Progenitor cell of endocrine pancreas (in vitro differentiated cells): Measurements from ENCODE around the gene POLR3C. TPM values are rescaled to one million over a fixed set of nuclear protein-coding genes. Genes with fewer than 3 reads are reported as not detected.

Experiments
- DNase-seq: peaks from one replicate; pipeline ENCODE4 v3.0.0; 2021; ENCODE audit warnings: low spot score; ENCODE audit not compliant: unreplicated experiment
- H3K27ac Mint-ChIP-seq: 2 replicates; pipeline ENCODE4 v1.8.0; 2021; ENCODE audit warnings: mild to moderate bottlenecking, moderate library complexity, mixed read lengths
- H3K27me3 Mint-ChIP-seq: 2 replicates; pipeline ENCODE4 v1.8.0; 2021; ENCODE audit warnings: mixed read lengths
- H3K36me3 Mint-ChIP-seq: 2 replicates; pipeline ENCODE4 v1.8.0; 2022; ENCODE audit warnings: mixed read lengths; ENCODE audit not compliant: insufficient read depth
- H3K4me1 Mint-ChIP-seq: 2 replicates; pipeline ENCODE4 v1.8.0; 2021; ENCODE audit warnings: low read depth, mixed read lengths
- H3K4me3 Mint-ChIP-seq: 2 replicates; pipeline ENCODE4 v1.8.0; 2021; ENCODE audit warnings: low read depth, mild to moderate bottlenecking, moderate library complexity, mixed read lengths
- H3K9me3 Mint-ChIP-seq: 2 replicates; pipeline ENCODE4 v1.8.0; 2021; ENCODE audit warnings: low read depth, mixed read lengths
- CTCF ChIP-seq: fragments of 200-600 bp; sonication (generic); IDR thresholded peaks from one replicate; pipeline ENCODE4 v1.5.0; 2021; ENCODE audit warnings: antibody characterized with exemption, mild to moderate bottlenecking; ENCODE audit not compliant: unreplicated experiment
- microRNA-seq: library from miRNA; unstranded; fragments of <30 nt; microRNA quantifications from one replicate; pipeline ENCODE4 v1.1.0, GENCODE V29; 2020; ENCODE audit warnings: borderline number of aligned reads; ENCODE audit not compliant: unreplicated experiment
- total RNA-seq: library from RNA; stranded (reverse); gene quantifications from 2 replicates; pipeline ENCODE4 v1.2.1, GENCODE V29; 2021

The POLR3C gene
- total RNA-seq, 1 donor from 2014 or later: 34.0 TPM

DNA sequence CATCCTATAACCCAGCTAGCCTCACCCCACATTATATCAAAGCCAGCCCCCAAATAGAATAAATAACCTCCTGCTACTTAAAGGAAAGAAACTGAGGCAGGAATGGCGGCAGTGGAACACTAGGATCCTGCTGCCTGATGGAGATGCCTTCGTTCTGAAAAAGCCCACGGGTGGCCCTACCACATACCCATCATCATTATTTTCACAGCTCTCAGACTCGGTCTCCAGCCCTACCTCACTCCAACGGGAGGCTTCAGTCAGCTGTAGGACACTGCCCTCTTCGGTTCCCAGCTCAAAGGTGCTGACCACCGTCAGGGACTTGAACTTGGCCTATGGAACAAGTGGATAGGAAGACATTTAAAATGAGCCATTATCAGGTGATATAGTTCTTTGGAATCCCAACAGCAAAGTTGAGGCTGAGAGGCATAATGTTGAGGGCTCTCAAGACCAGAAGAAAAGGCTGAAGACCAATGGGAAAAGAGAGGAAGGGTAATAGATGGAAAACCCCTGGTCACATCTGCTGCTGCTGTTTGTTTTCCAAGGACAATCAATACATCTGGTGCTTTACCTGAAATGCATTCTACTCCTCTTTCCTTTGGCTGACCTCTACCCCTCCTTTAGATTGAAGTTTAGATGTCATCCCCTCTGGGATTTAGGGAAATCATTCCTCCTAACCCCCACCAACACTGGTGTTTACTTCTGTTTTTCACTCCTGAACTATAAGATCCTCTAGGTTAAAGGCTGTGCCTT lies 69.5 kb downstream of the POLR3C start:
- Mint-ChIP-seq H3K9me3 (no peaks in the 10 kb centered on the region), H3K4me1 (peaks cover 20% of the 10 kb centered on the region), H3K36me3 (no peaks in the 10 kb centered on the region), H3K27me3 (no peaks in the 10 kb centered on the region), H3K27ac (no peak overlapping the region), H3K4me3 (no peak overlapping the region)
- DNase-seq: no peak
- TF ChIP-seq CTCF: no peak

Small RNA genes within 50 kb of the gene (microRNA-seq; reads per million reads assigned to microRNA genes)
- gene MIR6736: not detected

Other genes starting within 250 kb of the POLR3C start
- gene GPR89A, start 216.2 kb upstream of the POLR3C start, total RNA-seq: 31.4 and 34.5 TPM in 2 replicates
- gene PDZK1, start 116.8 kb upstream of the POLR3C start, total RNA-seq: 25.0 and 26.2 TPM in 2 replicates
- not detected in 2 replicates for gene CD160, start 104.7 kb upstream of the POLR3C start, total RNA-seq
- 14.5 and 14.7 TPM in 2 replicates for gene RNF115, start 105 bp upstream of the POLR3C start, total RNA-seq
- gene NUDT17, start 21.4 kb downstream of the POLR3C start, total RNA-seq: 5.0 and 5.2 TPM in 2 replicates
- gene PIAS3, start 34.9 kb downstream of the POLR3C start, total RNA-seq: 36.9 and 38.2 TPM in 2 replicates
- 0.31 TPM in 2 replicates for gene ANKRD35, start 61.7 kb downstream of the POLR3C start, total RNA-seq
- 0.81 and 0.89 TPM in 2 replicates for gene ITGA10, start 85.8 kb downstream of the POLR3C start, total RNA-seq
- gene PEX11B, start 94.5 kb downstream of the POLR3C start, total RNA-seq: 21.1 and 23.9 TPM in 2 replicates
- 163 and 173 TPM in 2 replicates for gene RBM8A, start 103.3 kb downstream of the POLR3C start, total RNA-seq
- gene LIX1L, start 133.8 kb downstream of the POLR3C start, total RNA-seq: 4.2 and 4.5 TPM in 2 replicates
- 0.22 TPM in 1 of 2 replicates, not detected in the other for gene ANKRD34A, start 140.4 kb downstream of the POLR3C start, total RNA-seq
- gene POLR3GL, start 140.5 kb downstream of the POLR3C start, total RNA-seq: 12.8 and 13.7 TPM in 2 replicates
- gene TXNIP, start 172.4 kb downstream of the POLR3C start, total RNA-seq: 38.1 and 38.8 TPM in 2 replicates
- gene HJV, start 197.5 kb downstream of the POLR3C start, total RNA-seq: not detected in 2 replicates